ENCODE results near the gene RPL37A. TPM values are rescaled to one million over a fixed set of nuclear protein-coding genes. Genes with fewer than 3 reads are reported as not detected.
"Not testable (repeated sequence)": the region's sequence is repeated elsewhere in the genome, so short reads cannot be mapped to it uniquely, and the experiment has no call there.

The RPL37A gene
- total and polyA plus RNA-seq, 4 donors: 494 to 1,757 (median 1,250) TPM

DNA sequence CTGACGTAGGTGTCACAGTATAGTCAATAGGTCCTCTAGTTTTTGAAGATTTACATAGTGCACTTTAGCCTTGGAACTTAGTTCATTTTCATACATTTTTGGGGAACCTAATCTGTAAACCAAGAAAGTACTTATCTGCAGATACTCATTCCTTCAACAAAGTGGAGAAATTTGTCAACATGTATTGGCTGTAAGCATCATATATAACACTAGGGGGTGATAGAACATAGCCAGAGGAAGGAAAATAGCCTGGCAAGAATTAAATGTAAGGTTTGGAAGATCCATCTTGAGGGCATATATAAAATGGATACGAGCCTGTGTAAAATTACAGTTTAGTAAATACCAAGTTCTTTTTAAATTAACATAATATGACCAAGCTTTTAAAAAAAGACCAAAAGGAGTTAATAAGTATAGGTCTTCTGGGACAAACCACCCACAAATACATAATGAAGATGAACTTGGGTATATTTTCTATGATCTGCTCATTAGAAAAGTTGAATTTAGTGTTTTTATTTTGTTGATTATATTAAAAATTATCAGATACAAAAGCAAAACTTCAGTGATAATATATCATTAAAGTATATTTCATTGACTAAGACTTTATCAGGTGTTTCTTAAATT, 18.2 kb downstream of the RPL37A start:
- Histone ChIP-seq H3K4me3 (ENCODE audit: low read depth in 1 of 3, low read length in 3 of 3) (no peak overlapping the region), H3K4me1 (ENCODE audit: control insufficient read depth in 4 of 4, insufficient read depth in 4 of 4, low read length in 3 of 4) (peaks cover 0 to 11% (median 4%) of the 10 kb centered on the region in 4 donors), H3K36me3 (ENCODE audit: control insufficient read depth in 4 of 4, insufficient read depth in 3 of 4, low read depth in 1 of 4, low read length in 3 of 4) (no peaks in the 10 kb centered on the region), H3K27me3 (ENCODE audit: control insufficient read depth in 4 of 4, insufficient read depth in 4 of 4, low read length in 3 of 4) (no peaks in the 10 kb centered on the region), H3K27ac (ENCODE audit: low read depth in 1 of 2, low read length in 2 of 2) (no peak overlapping the region), H3K9me3 (ENCODE audit: control insufficient read depth in 4 of 4, low read length in 3 of 4) (no peaks in the 10 kb centered on the region), H3K9ac (ENCODE audit: low read depth in 1 of 2, low read length in 2 of 2) (no peak overlapping the region)
- no peak for DNase-seq (ENCODE audit: low spot score)
- WGBS: 44% methylated on average over 2 of the region's 2 CpGs
- TF ChIP-seq FOXA2 (IDR thresholded peaks at IDR 0.05) (peak; percentile 40), RAD21 (IDR thresholded peaks at IDR 0.05) (peak; percentile 98), FOXA1 (IDR thresholded peaks at IDR 0.05) (peak; percentile 36), EGR1 (IDR thresholded peaks at IDR 0.05; ENCODE audit: low read depth in 2 of 2) (no peak), HNF4G (IDR thresholded peaks at IDR 0.05) (no peak), RXRA (IDR thresholded peaks at IDR 0.05) (no peak), TAF1 (conservative IDR thresholded peaks at IDR 0.05) (no peak), ATF3 (IDR thresholded peaks at IDR 0.05) (no peak), NR2F2 (IDR thresholded peaks at IDR 0.05) (no peak), SP1 (IDR thresholded peaks at IDR 0.05) (no peak)
- TF ChIP-seq, protein P1, sequence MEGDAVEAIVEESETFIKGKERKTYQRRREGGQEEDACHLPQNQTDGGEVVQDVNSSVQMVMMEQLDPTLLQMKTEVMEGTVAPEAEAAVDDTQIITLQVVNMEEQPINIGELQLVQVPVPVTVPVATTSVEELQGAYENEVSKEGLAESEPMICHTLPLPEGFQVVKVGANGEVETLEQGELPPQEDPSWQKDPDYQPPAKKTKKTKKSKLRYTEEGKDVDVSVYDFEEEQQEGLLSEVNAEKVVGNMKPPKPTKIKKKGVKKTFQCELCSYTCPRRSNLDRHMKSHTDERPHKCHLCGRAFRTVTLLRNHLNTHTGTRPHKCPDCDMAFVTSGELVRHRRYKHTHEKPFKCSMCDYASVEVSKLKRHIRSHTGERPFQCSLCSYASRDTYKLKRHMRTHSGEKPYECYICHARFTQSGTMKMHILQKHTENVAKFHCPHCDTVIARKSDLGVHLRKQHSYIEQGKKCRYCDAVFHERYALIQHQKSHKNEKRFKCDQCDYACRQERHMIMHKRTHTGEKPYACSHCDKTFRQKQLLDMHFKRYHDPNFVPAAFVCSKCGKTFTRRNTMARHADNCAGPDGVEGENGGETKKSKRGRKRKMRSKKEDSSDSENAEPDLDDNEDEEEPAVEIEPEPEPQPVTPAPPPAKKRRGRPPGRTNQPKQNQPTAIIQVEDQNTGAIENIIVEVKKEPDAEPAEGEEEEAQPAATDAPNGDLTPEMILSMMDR (IDR thresholded peaks at IDR 0.05; ENCODE audit: low read depth, low read length, missing input control): peak; percentile 78

DNA sequence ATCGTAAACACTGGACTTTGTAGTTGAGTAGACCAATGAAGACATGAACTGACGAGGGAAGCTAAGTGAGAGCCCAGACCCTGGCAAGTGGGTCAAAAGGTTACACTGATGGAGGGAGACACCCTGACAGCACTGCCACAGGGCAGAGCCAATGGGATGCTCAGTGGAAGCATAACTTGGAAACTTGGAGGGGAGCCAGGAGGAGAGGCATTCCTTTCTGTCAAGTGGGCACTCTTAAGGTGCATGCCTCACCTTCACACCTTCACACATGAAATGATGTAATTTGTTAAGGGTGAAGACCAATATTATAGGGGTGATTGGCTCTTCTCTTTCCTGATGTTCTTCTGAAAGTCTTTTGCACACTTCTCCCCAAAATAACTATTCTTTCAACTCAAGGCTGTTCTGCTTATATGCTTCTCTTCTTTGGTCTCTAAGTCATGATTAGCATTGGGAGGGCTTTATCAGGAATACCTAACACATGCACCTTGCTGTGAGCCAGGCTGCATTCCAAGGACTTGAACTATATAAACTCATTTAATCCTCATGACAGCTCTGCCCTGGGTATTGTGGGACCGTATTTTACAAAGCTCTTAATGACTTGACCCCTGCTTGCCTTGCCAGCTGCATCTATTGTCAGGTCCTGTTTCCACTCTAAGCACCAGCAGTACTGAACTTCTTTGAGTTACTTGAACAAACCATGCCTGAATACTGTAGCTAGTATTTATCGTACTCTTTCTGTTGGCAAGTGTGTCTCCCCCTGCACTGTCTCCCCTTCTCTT, 19.0 kb downstream of the RPL37A start:
- H3K27me3 ChIP-seq (ENCODE audit: control insufficient read depth in 4 of 4, insufficient read depth in 4 of 4, low read length in 3 of 4): no peaks in the 10 kb centered on the region
- no peak overlapping the region for H3K4me3 ChIP-seq (ENCODE audit: low read depth in 1 of 3, low read length in 3 of 3)
- TF ChIP-seq, protein P2, sequence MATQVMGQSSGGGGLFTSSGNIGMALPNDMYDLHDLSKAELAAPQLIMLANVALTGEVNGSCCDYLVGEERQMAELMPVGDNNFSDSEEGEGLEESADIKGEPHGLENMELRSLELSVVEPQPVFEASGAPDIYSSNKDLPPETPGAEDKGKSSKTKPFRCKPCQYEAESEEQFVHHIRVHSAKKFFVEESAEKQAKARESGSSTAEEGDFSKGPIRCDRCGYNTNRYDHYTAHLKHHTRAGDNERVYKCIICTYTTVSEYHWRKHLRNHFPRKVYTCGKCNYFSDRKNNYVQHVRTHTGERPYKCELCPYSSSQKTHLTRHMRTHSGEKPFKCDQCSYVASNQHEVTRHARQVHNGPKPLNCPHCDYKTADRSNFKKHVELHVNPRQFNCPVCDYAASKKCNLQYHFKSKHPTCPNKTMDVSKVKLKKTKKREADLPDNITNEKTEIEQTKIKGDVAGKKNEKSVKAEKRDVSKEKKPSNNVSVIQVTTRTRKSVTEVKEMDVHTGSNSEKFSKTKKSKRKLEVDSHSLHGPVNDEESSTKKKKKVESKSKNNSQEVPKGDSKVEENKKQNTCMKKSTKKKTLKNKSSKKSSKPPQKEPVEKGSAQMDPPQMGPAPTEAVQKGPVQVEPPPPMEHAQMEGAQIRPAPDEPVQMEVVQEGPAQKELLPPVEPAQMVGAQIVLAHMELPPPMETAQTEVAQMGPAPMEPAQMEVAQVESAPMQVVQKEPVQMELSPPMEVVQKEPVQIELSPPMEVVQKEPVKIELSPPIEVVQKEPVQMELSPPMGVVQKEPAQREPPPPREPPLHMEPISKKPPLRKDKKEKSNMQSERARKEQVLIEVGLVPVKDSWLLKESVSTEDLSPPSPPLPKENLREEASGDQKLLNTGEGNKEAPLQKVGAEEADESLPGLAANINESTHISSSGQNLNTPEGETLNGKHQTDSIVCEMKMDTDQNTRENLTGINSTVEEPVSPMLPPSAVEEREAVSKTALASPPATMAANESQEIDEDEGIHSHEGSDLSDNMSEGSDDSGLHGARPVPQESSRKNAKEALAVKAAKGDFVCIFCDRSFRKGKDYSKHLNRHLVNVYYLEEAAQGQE (IDR thresholded peaks at IDR 0.05): no peak
- TF ChIP-seq HNF4G (IDR thresholded peaks at IDR 0.05): no peak
- no peak for TF ChIP-seq NR2F2 (IDR thresholded peaks at IDR 0.05)
- no peak for TF ChIP-seq GABPA (IDR thresholded peaks at IDR 0.05 in 1 of 2, conservative IDR thresholded peaks at IDR 0.05 in 1 of 2)
- no peak for TF ChIP-seq YY1 (IDR thresholded peaks at IDR 0.05)
- TF ChIP-seq RAD21 (IDR thresholded peaks at IDR 0.05): no peak
- TF ChIP-seq, protein P1 (IDR thresholded peaks at IDR 0.05; ENCODE audit: low read depth, low read length, missing input control): no peak
- TF ChIP-seq ZBTB33 (IDR thresholded peaks at IDR 0.05): no peak
- TF ChIP-seq HNF4A (conservative IDR thresholded peaks at IDR 0.05): no peak
- no peak for TF ChIP-seq FOXA2 (IDR thresholded peaks at IDR 0.05)
- no peak overlapping the region for H3K9ac ChIP-seq (ENCODE audit: low read depth in 1 of 2, low read length in 2 of 2)
- H3K9me3 ChIP-seq (ENCODE audit: control insufficient read depth in 4 of 4, low read length in 3 of 4): no peaks in the 10 kb centered on the region
- H3K4me1 ChIP-seq (ENCODE audit: control insufficient read depth in 4 of 4, insufficient read depth in 4 of 4, low read length in 3 of 4): peaks cover 0 to 15% (median 6%) of the 10 kb centered on the region in 4 donors
- no peak for DNase-seq (ENCODE audit: low spot score)
- H3K27ac ChIP-seq (ENCODE audit: low read depth in 1 of 2, low read length in 2 of 2): no peak overlapping the region
- H3K36me3 ChIP-seq (ENCODE audit: control insufficient read depth in 4 of 4, insufficient read depth in 3 of 4, low read depth in 1 of 4, low read length in 3 of 4): no peaks in the 10 kb centered on the region
- WGBS: 94% methylated on average over 4 of the region's 4 CpGs

DNA sequence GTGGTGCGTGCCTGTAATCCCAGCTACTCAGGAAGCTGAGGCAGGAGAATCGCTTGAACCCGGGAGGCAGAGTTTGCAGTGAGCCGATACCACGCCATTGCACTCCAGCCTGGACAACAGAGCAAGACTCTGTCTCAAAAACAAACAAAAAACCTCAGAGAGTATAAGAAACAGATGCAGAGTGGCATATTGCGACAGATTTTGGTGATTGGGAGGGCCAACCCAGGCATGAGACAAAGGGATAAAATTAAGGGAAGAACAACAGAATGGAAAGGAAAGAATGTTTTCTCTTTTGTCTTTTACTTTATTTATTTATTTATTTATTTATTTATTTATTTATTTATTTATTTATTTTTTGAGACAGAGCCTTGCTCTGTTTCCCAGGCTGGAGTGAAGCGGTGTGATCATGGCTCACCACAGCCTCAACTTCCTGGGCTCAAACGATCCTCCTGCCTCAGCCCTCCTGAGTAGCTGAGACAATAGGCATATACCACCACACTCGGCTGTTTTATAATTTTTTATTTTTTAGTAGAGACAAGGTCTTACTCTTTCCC, 20.0 kb downstream of the RPL37A start:
- DNase-seq (ENCODE audit: low spot score); H3K9me3 ChIP-seq (ENCODE audit: control insufficient read depth in 4 of 4, low read length in 3 of 4); H3K27ac ChIP-seq (ENCODE audit: low read depth in 1 of 2, low read length in 2 of 2); H3K27me3 ChIP-seq (ENCODE audit: control insufficient read depth in 4 of 4, insufficient read depth in 4 of 4, low read length in 3 of 4); H3K9ac ChIP-seq (ENCODE audit: low read depth in 1 of 2, low read length in 2 of 2); H3K4me3 ChIP-seq (ENCODE audit: low read depth in 1 of 3, low read length in 3 of 3); H3K36me3 ChIP-seq (ENCODE audit: control insufficient read depth in 4 of 4, insufficient read depth in 3 of 4, low read depth in 1 of 4, low read length in 3 of 4): not testable (repeated sequence)
- peaks cover 2 to 22% (median 13%) of the 10 kb centered on the region in 4 donors for H3K4me1 ChIP-seq (ENCODE audit: control insufficient read depth in 4 of 4, insufficient read depth in 4 of 4, low read length in 3 of 4)
- WGBS: 84% methylated on average over 9 of the region's 9 CpGs

All from liver (tissue), 9 donors.